ENCODE measurements around the gene HMG20B.

GRCh38 chr19:3530389-3530788 is 42.4 kb upstream of the HMG20B start:
- no peak for TF ChIP-seq POLR2AphosphoS5 (IDR thresholded peaks at IDR 0.05; ENCODE audit: low read depth, low read length)
- TF ChIP-seq TAF1 (IDR thresholded peaks at IDR 0.05; ENCODE audit: borderline replicate concordance, low read depth, low read length) = no peak
